Measurements from ENCODE around the gene SNRNP48. TPM values are rescaled to one million over a fixed set of nuclear protein-coding genes. Genes with fewer than 3 reads are reported as not detected.

The SNRNP48 gene
- total and polyA plus RNA-seq, 10 of the 15 experiments (the other 5 are each of a cell fraction or from before 2014, with no cell fraction given) = 3.2 to 14.4 (median 8.9) TPM

DNA sequence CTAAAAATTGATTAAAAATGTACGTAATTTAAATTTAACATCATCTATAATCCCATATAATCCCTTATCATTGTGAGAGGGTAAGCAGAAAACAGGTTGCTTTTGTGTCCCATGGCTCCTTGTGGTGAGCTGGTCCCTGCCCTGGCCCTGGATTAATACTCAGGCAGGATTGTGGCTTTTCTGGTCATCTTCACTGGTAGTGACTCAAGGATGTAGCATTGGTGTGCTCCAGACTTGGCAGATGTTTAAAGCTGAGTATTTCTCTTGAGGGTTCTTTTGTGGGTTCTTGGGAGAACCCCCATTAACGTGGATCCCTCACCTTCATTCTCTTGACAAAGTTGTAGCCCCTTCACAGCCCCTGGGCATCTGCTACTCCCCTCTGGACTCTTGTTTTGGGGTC, 39.3 kb downstream of the SNRNP48 start:
- ChIA-PET CTCF (no interaction called here), SMC1A (ENCODE audit: uncharacterized antibody, unreplicated experiment) (no interaction called here)
- H3K27ac ChIP-seq (ENCODE audit: control insufficient read depth, insufficient read depth) = no peak overlapping the region

DNA sequence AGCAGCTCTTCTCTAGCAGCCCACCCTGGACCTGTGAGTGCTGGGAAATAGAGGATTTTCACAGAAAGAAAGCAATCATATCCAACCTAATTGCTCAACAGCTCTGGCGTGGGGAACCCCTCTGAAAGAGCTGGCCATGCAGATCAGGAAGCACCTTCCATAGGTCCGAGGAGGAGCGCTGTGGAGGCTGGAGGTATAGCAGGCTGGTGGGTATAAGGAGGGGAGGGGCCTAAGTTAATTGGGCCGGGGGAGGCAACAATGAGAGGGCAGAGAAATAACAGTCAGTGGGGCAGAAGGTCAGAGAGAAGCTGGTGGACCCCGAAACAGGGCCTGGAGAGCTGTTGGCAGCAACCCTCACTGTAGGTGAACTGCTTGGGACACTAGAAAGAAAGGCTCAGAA, 40.8 kb downstream of the SNRNP48 start:
- no peak for TF ChIP-seq SP1 (IDR thresholded peaks at IDR 0.05; ENCODE audit: low read depth, low read length)
- no peak for TF ChIP-seq NBN (IDR thresholded peaks at IDR 0.05)
- TF ChIP-seq, protein P1, sequence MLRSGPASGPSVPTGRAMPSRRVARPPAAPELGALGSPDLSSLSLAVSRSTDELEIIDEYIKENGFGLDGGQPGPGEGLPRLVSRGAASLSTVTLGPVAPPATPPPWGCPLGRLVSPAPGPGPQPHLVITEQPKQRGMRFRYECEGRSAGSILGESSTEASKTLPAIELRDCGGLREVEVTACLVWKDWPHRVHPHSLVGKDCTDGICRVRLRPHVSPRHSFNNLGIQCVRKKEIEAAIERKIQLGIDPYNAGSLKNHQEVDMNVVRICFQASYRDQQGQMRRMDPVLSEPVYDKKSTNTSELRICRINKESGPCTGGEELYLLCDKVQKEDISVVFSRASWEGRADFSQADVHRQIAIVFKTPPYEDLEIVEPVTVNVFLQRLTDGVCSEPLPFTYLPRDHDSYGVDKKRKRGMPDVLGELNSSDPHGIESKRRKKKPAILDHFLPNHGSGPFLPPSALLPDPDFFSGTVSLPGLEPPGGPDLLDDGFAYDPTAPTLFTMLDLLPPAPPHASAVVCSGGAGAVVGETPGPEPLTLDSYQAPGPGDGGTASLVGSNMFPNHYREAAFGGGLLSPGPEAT (IDR thresholded peaks at IDR 0.05; ENCODE audit: low read depth) = no peak
- no peak for TF ChIP-seq ZBTB4 (CRISPR knock-in tag; IDR thresholded peaks at IDR 0.05)
- intact Hi-C loops (cut with micrococcal nuclease; ENCODE audit: unreplicated experiment) = no loop called here
- ChIA-PET POLR2A (no interaction called here), CTCF (interaction anchor here (0.6 to 0.7 kb wide), 3 partner anchors 16 to 60 kb away, joined by 3 read pairs; no protein-coding TSS in a partner anchor), RAD21 (ENCODE audit: unreplicated experiment) (no interaction called here), SMC1A (ENCODE audit: uncharacterized antibody, unreplicated experiment) (interaction anchor here (0.8 kb wide), 1 partner anchor 26 kb away, joined by 3 read pairs; no protein-coding TSS in a partner anchor)
- no peaks in the 10 kb centered on the region for H3K36me3 ChIP-seq (ENCODE audit: control insufficient read depth in 2 of 2, insufficient read depth in 2 of 2, low read length in 1 of 2)
- H3K27ac ChIP-seq (ENCODE audit: control insufficient read depth, insufficient read depth) = no peak overlapping the region
- H3K4me2 ChIP-seq (ENCODE audit: control insufficient read depth, insufficient read depth) = no peak overlapping the region
- FAIRE-seq = no peak
- H3K27me3 ChIP-seq (replicated peaks in 1 of 2; ENCODE audit: control insufficient read depth in 2 of 2, insufficient read depth in 2 of 2, low read length in 1 of 2) = no peaks in the 10 kb centered on the region
- BruUV-seq (replicated peaks) = no TSS peak
- H3K4me1 ChIP-seq (ENCODE audit: control insufficient read depth, insufficient read depth, low read length) = no peaks in the 10 kb centered on the region
- no peak for ATAC-seq
- no peak for DNase-seq (ENCODE audit: low read depth, low spot score)
- in situ Hi-C loops (cut with MboI) = no loop called here
- no peaks in the 10 kb centered on the region for H3K9me3 ChIP-seq (replicated peaks; ENCODE audit: control insufficient read depth, insufficient read depth, low read length)
- no peak overlapping the region for H2AFZ ChIP-seq (ENCODE audit: control insufficient read depth, low read depth, low read length)
- no peak overlapping the region for H3K9ac ChIP-seq (ENCODE audit: control insufficient read depth, insufficient read depth, low read length)
- no peak overlapping the region for H3K4me3 ChIP-seq
- H4K20me1 ChIP-seq (ENCODE audit: control insufficient read depth, insufficient read depth) = no peaks in the 10 kb centered on the region
- 20% methylated on average over 5 of the region's 5 CpGs for WGBS (ENCODE audit: insufficient coverage, insufficient replicate concordance, low lambda C conversion rate, missing lambda C conversion rate)
- H3K79me2 ChIP-seq (ENCODE audit: control insufficient read depth, insufficient read depth, low read length) = no peaks in the 10 kb centered on the region

More for the DNA sequence above, 39.3 kb downstream of the SNRNP48 start:
- H3K27me3 ChIP-seq (replicated peaks in 1 of 2; ENCODE audit: control insufficient read depth in 2 of 2, insufficient read depth in 2 of 2, low read length in 1 of 2) = no peaks in the 10 kb centered on the region
- no peak overlapping the region for H2AFZ ChIP-seq (ENCODE audit: control insufficient read depth, low read depth, low read length)
- POLR2A ChIA-PET = no interaction called here
- TF ChIP-seq, protein P2, sequence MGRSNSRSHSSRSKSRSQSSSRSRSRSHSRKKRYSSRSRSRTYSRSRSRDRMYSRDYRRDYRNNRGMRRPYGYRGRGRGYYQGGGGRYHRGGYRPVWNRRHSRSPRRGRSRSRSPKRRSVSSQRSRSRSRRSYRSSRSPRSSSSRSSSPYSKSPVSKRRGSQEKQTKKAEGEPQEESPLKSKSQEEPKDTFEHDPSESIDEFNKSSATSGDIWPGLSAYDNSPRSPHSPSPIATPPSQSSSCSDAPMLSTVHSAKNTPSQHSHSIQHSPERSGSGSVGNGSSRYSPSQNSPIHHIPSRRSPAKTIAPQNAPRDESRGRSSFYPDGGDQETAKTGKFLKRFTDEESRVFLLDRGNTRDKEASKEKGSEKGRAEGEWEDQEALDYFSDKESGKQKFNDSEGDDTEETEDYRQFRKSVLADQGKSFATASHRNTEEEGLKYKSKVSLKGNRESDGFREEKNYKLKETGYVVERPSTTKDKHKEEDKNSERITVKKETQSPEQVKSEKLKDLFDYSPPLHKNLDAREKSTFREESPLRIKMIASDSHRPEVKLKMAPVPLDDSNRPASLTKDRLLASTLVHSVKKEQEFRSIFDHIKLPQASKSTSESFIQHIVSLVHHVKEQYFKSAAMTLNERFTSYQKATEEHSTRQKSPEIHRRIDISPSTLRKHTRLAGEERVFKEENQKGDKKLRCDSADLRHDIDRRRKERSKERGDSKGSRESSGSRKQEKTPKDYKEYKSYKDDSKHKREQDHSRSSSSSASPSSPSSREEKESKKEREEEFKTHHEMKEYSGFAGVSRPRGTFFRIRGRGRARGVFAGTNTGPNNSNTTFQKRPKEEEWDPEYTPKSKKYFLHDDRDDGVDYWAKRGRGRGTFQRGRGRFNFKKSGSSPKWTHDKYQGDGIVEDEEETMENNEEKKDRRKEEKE (IDR thresholded peaks at IDR 0.05) = no peak
- ATAC-seq = no peak
- no peak overlapping the region for H3K9ac ChIP-seq (ENCODE audit: control insufficient read depth, insufficient read depth, low read length)
- DNase-seq (ENCODE audit: low read depth, low spot score) = no peak
- intact Hi-C loops (cut with micrococcal nuclease; ENCODE audit: unreplicated experiment) (loop anchor here (10.0 kb wide), 1 partner anchor 375 kb away; no protein-coding TSS in a partner anchor), in situ Hi-C loops (cut with MboI) (no loop called here)
- no peaks in the 10 kb centered on the region for H3K9me3 ChIP-seq (replicated peaks; ENCODE audit: control insufficient read depth, insufficient read depth, low read length)
- RAD21 ChIA-PET (ENCODE audit: unreplicated experiment) = no interaction called here
- H3K36me3 ChIP-seq (ENCODE audit: control insufficient read depth in 2 of 2, insufficient read depth in 2 of 2, low read length in 1 of 2) = no peaks in the 10 kb centered on the region
- H3K4me2 ChIP-seq (ENCODE audit: control insufficient read depth, insufficient read depth) = no peak overlapping the region
- 36% methylated on average over 2 of the region's 2 CpGs for WGBS (ENCODE audit: insufficient coverage, insufficient replicate concordance, low lambda C conversion rate, missing lambda C conversion rate)
- no TSS peak for BruUV-seq (replicated peaks)
- FAIRE-seq = no peak
- H3K4me1 ChIP-seq (ENCODE audit: control insufficient read depth, insufficient read depth, low read length) = no peaks in the 10 kb centered on the region
- no peaks in the 10 kb centered on the region for H3K79me2 ChIP-seq (ENCODE audit: control insufficient read depth, insufficient read depth, low read length)
- H3K4me3 ChIP-seq = no peak overlapping the region
- no peaks in the 10 kb centered on the region for H4K20me1 ChIP-seq (ENCODE audit: control insufficient read depth, insufficient read depth)
